HEK293 (cell line): Measurements from ENCODE around the gene UPP1.

Source experiments
- CTCF ChIP-seq: fragments of 450-650 bp; formaldehyde crosslinking; IDR thresholded peaks from 2 replicates; pipeline ENCODE4 v1.5.1; 2016; ENCODE audit warnings: missing biosample characterization, missing genetic modification characterization
- ZNF133 ChIP-seq: fragments of 450-650 bp; formaldehyde crosslinking; IDR thresholded peaks from 2 replicates; pipeline ENCODE4 v1.5.1; 2016; ENCODE audit warnings: missing biosample characterization, missing genetic modification characterization

GRCh38 chr7:48045195-48045765, 43.8 kb upstream of the UPP1 start:
- TF ChIP-seq ZNF133 (tag by site-specific recombination) (no peak), CTCF (tag by site-specific recombination) (no peak)
